IMR-90 (cell line): ENCODE results near the gene PTX4. TPM values are rescaled to one million over a fixed set of nuclear protein-coding genes. Genes with fewer than 3 reads are reported as not detected.

Source experiments
- ATAC-seq: fragments of 200-7000 bp; cut with Tn5 transposase; 2 replicates; pipeline ENCODE4 v1.9.1; 2020; ENCODE audit warnings: low read depth, mild to moderate bottlenecking, moderate library complexity
- BruUV-seq: library from RNA; stranded (reverse); fragments of 400-500 nt; replicated peaks from 2 replicates; lab custom pipeline; 2021; lab: Mats Ljungman, UMichigan
- CTCF ChIA-PET: fragments of 300-600 bp; formaldehyde crosslinking; extraction: SDS; loops from one replicate; lab custom pipeline; 2021; ENCODE audit warnings: antibody characterized with exemption; lab: Yijun Ruan, JAX
- POLR2A ChIA-PET: fragments of 300-600 bp; sonication (Branson Sonifier 250); formaldehyde crosslinking; loops from one replicate; lab custom pipeline; 2022; ENCODE audit warnings: antibody characterized with exemption; ENCODE audit not compliant: unreplicated experiment; lab: Charles Lee
- DNase-seq: peaks from one replicate; pipeline ENCODE4 v3.0.0; 2013
- H2AFZ ChIP-seq: replicated peaks from 2 replicates; pipeline ENCODE3; 2013; ENCODE audit warnings: low read length, mild to moderate bottlenecking; ENCODE audit not compliant: poor library complexity
- H2AK5ac ChIP-seq: 2 replicates; pipeline ENCODE4 v1.6.1; 2013; ENCODE audit warnings: low read depth, low read length, inconsistent platforms
- H2AK9ac ChIP-seq: replicated peaks from 2 replicates; pipeline ENCODE3; 2013; ENCODE audit warnings: mild to moderate bottlenecking, low read depth, low read length, moderate library complexity; ENCODE audit not compliant: poor library complexity
- H2BK120ac ChIP-seq: 2 replicates; pipeline ENCODE4 v1.6.1; 2013; ENCODE audit warnings: low read depth, low read length, inconsistent platforms
- H2BK15ac ChIP-seq: 3 replicates; pipeline ENCODE4 v1.6.1; 2013; ENCODE audit warnings: low read depth, low read length, inconsistent platforms
- H2BK20ac ChIP-seq: 2 replicates; pipeline ENCODE4 v1.6.1; 2013; ENCODE audit warnings: low read depth, mild to moderate bottlenecking, inconsistent platforms, low read length, moderate library complexity
- H2BK5ac ChIP-seq: 2 replicates; pipeline ENCODE4 v1.6.1; 2013; ENCODE audit warnings: mild to moderate bottlenecking, low read depth, low read length, inconsistent platforms; ENCODE audit not compliant: poor library complexity, severe bottlenecking
- H3K14ac ChIP-seq: replicated peaks from 2 replicates; pipeline ENCODE4 v1.6.1; 2013; ENCODE audit warnings: low read depth, low read length, inconsistent platforms
- H3K18ac ChIP-seq: 2 replicates; pipeline ENCODE4 v1.6.1; 2013; ENCODE audit warnings: low read depth, low read length, control low read depth
- H3K23ac ChIP-seq: 2 replicates; pipeline ENCODE4 v1.6.1; 2013; ENCODE audit warnings: low read depth, low read length, inconsistent platforms
- H3K27ac ChIP-seq: 2 replicates; pipeline ENCODE4 v1.5.1; 2013; ENCODE audit warnings: mild to moderate bottlenecking, control low read depth, low read length; ENCODE audit not compliant: insufficient read depth
- H3K27me3 ChIP-seq: 2 replicates; pipeline ENCODE4 v1.6.1; 2013; ENCODE audit warnings: low read length; ENCODE audit not compliant: control insufficient read depth, insufficient read depth
- H3K36me3 ChIP-seq: 2 replicates; pipeline ENCODE4 v1.6.1; 2013; ENCODE audit warnings: low read length, mixed read lengths; ENCODE audit not compliant: control insufficient read depth, insufficient read depth
- H3K4ac ChIP-seq: 2 replicates; pipeline ENCODE4 v1.6.1; 2013; ENCODE audit warnings: low read depth, low read length, inconsistent platforms
- H3K4me1 ChIP-seq: 2 replicates; pipeline ENCODE4 v1.6.1; 2013; ENCODE audit warnings: low read length, mixed read lengths; ENCODE audit not compliant: control insufficient read depth, insufficient read depth
- H3K4me2 ChIP-seq: 2 replicates; pipeline ENCODE4 v1.6.1; 2013; ENCODE audit warnings: low read depth, mild to moderate bottlenecking, control low read depth, low read length, moderate library complexity
- H3K4me3 ChIP-seq: 2 replicates; pipeline ENCODE4 v1.5.1; 2013; ENCODE audit warnings: low read depth, mild to moderate bottlenecking, control low read depth, low read length, moderate library complexity; ENCODE audit not compliant: insufficient read depth
- H3K56ac ChIP-seq: 2 replicates; pipeline ENCODE4 v1.6.1; 2013; ENCODE audit warnings: low read length, inconsistent platforms; ENCODE audit not compliant: insufficient read depth; ENCODE audit errors: extremely low read depth
- H3K79me1 ChIP-seq, 2 experiments: 2 replicates each; pipeline ENCODE4 v1.6.1; 2013; ENCODE audit warnings: low read length in 2 of 2, inconsistent platforms in 1 of 2, low read depth in 1 of 2
- H3K9ac ChIP-seq: 2 replicates; pipeline ENCODE4 v1.6.1; 2013; ENCODE audit warnings: low read depth, low read length, control low read depth
- H3K9me1 ChIP-seq: 2 replicates; pipeline ENCODE4 v1.6.1; 2013; ENCODE audit warnings: low read length, inconsistent platforms; ENCODE audit not compliant: insufficient read depth
- H3K9me3 ChIP-seq: 2 replicates; pipeline ENCODE4 v1.6.1; 2013; ENCODE audit warnings: low read length; ENCODE audit not compliant: control insufficient read depth, insufficient read depth
- H4K20me1 ChIP-seq: 2 replicates; pipeline ENCODE4 v1.6.1; 2013; ENCODE audit warnings: low read length, inconsistent platforms; ENCODE audit not compliant: insufficient read depth
- H4K5ac ChIP-seq: 2 replicates; pipeline ENCODE4 v1.6.1; 2013; ENCODE audit warnings: mild to moderate bottlenecking, low read depth, low read length, control low read depth
- H4K8ac ChIP-seq, 2 experiments: 2 replicates each; pipeline ENCODE4 v1.6.1; 2013; ENCODE audit warnings: low read depth in 2 of 2, low read length in 2 of 2, control low read depth in 1 of 2, inconsistent platforms in 1 of 2
- H4K91ac ChIP-seq: 2 replicates; pipeline ENCODE4 v1.6.1; 2013; ENCODE audit warnings: low read depth, low read length, inconsistent platforms; ENCODE audit not compliant: insufficient read depth
- CEBPB ChIP-seq: IDR thresholded peaks from 2 replicates; pipeline ENCODE4 v1.6.1; 2012; ENCODE audit warnings: low read depth, low read length, improper control_type of control experiment
- NFE2L2 ChIP-seq: fragments of 150-350 bp; IDR thresholded peaks from 2 replicates; pipeline ENCODE4 v1.6.1; 2016; ENCODE audit warnings: low read depth, mild to moderate bottlenecking, low read length
- RFX5 ChIP-seq: IDR thresholded peaks from 2 replicates; pipeline ENCODE4 v1.8.0; 2012; ENCODE audit warnings: low read depth, mild to moderate bottlenecking, low read length, moderate library complexity
- SMC3 ChIP-seq: fragments of 150-350 bp; IDR thresholded peaks from 2 replicates; pipeline ENCODE4 v1.6.1; 2016; ENCODE audit warnings: low read depth, mild to moderate bottlenecking, antibody characterized with exemption, low read length, moderate library complexity
- WGBS, 2 experiments: methylation state at CpG; one replicate each; pipeline versions ENCODE4 v1.1.5 to v1.1.7; 2013; ENCODE audit warnings: missing lambda C conversion rate in 2 of 2; ENCODE audit not compliant: insufficient read length in 1 of 2; ENCODE audit errors: extremely low coverage in 2 of 2; 5-methylcytosine and 5-hydroxymethylcytosine counted together
- dilution Hi-C: fragments of 300-500 bp; cut with HindIII; formaldehyde crosslinking; loops from one replicate; pipeline ENCODE4 v1.14.3; 2018; ENCODE audit warnings: low sequenced_read_pairs; ENCODE audit not compliant: unreplicated experiment
- in situ Hi-C: fragments of 300-500 bp; cut with MboI; formaldehyde crosslinking; loops from 3 replicates; pipeline ENCODE4 v1.14.3; 2019; ENCODE audit warnings: low sequenced_read_pairs, inconsistent platforms, mixed read lengths
- intact Hi-C: fragments of 100-400 bp; cut with micrococcal nuclease; formaldehyde crosslinking; loops from 2 replicates; pipeline ENCODE4 v1.10.0; 2022
- polyA plus RNA-seq, 3 experiments: library from polyadenylated mRNA; depleted of rRNA; stranded (reverse); fragments of >200 nt; gene quantifications; 2 replicates each; pipeline ENCODE4 v1.2.3, GENCODE V29; 2012; ENCODE audit warnings: low replicate concordance in 1 of 3
- total RNA-seq: library from RNA; depleted of rRNA; stranded (reverse); fragments of >200 nt; gene quantifications from 2 replicates; pipeline ENCODE4 v1.2.3, GENCODE V29; 2012

Gene PTX4
- total and polyA plus RNA-seq, 2 of the 4 experiments (the other 2 are of a cell fraction), result 0.07 TPM; not detected in 1

DNA sequence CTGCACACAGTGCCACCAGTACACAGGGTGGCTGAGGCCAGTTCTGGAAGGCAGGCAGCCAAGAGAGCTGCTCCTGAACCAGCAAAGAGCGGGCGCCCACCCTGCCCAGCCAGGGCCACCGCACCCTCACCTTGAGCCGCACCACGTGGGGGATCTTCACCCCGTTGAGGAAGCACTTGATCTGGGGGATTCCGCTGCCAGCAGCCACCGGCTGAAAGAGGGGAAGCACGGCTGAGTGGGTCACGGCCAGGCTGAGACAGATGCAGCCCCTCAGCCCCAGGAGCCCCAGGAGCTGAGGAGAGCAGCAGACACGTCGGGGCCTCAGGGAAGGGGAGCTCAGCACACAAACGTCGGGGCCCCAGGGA lies 29.8 kb downstream of the PTX4 start:
- CTCF ChIA-PET, result no interaction called here
- Histone ChIP-seq H3K4ac (no peak overlapping the region), H3K79me1 (peaks cover 0 to 7% of the 10 kb centered on the region in 2 experiments; a peak in 1 of 4 replicates), H2AK5ac (no peak overlapping the region), H2BK20ac (no peak overlapping the region), H2AK9ac (no peak overlapping the region), H3K4me2 (no peak overlapping the region), H3K23ac (no peak overlapping the region), H2BK120ac (no peak overlapping the region), H3K27ac (no peak overlapping the region), H4K8ac (no peak overlapping the region), H3K27me3 (no peaks in the 10 kb centered on the region), H3K4me3 (no peak overlapping the region), H4K20me1 (no peaks in the 10 kb centered on the region), H3K9me3 (no peaks in the 10 kb centered on the region), H3K9ac (no peak overlapping the region), H4K5ac (no peak overlapping the region), H3K4me1 (no peaks in the 10 kb centered on the region), H3K36me3 (peaks cover 46% of the 10 kb centered on the region), H2BK15ac (no peak overlapping the region), H3K14ac (no peak overlapping the region), H3K56ac (no peak overlapping the region), H3K18ac (no peak overlapping the region), H4K91ac (no peak overlapping the region), H2AFZ (no peak overlapping the region), H2BK5ac (no peak overlapping the region), H3K9me1 (no peaks in the 10 kb centered on the region)
- ATAC-seq, result no peak
- in situ Hi-C loops, result no loop called here
- no peak for TF ChIP-seq CEBPB
- no peak for TF ChIP-seq NFE2L2
- TF ChIP-seq SMC3, result no peak
- no peak for TF ChIP-seq RFX5
- dilution Hi-C loops, result no loop called here
- POLR2A ChIA-PET, result no interaction called here
- no TSS peak for BruUV-seq
- 65% methylated on average over 10 of the region's 14 CpGs; no CpG with 5 or more reads in 1 of the 2 experiments for WGBS, 2 experiments
- DNase-seq, result no peak
- intact Hi-C loops, result no loop called here
